Stomach (tissue), 4 donors: ENCODE measurements around the gene CTDSPL.

Experiments
- CTCF ChIP-seq, 7 experiments: fragments of 450-650 bp in 4 of 7; fragments of 200-600 bp in 3 of 7; sonication (generic) in 3 of 7; IDR thresholded peaks; one replicate each; pipeline ENCODE4 v1.5.1; 2016 to 2019; ENCODE audit warnings: antibody characterized with exemption in 7 of 7, control low read depth in 2 of 7, mild to moderate bottlenecking in 1 of 7
- EP300 ChIP-seq: sonication (generic); formaldehyde crosslinking; IDR thresholded peaks from one replicate; pipeline ENCODE4 v1.6.1; 2017; ENCODE audit warnings: antibody characterized with exemption
- POLR2A ChIP-seq, 4 donors: fragments of 450-650 bp; IDR thresholded peaks; one replicate each; pipeline ENCODE4 v1.6.1; 2016; ENCODE audit warnings: antibody characterized with exemption in 4 of 4, control low read depth in 2 of 4, mild to moderate bottlenecking in 1 of 4, moderate library complexity in 1 of 4
- POLR2AphosphoS5 ChIP-seq, 3 donors: sonication (generic); formaldehyde crosslinking; IDR thresholded peaks; one replicate each; pipeline ENCODE4 v1.6.1; 2016; ENCODE audit warnings: antibody characterized with exemption in 3 of 3

GRCh38 chr3:37989821-37990480 lies 128.3 kb downstream of the CTDSPL start:
- TF ChIP-seq CTCF (IDR thresholded peaks at IDR 0.05) (no peak), POLR2A (IDR thresholded peaks at IDR 0.05) (no peak), POLR2AphosphoS5 (IDR thresholded peaks at IDR 0.05) (no peak), EP300 (no peak)
